Kidney epithelial cell (primary cell): ENCODE results near the gene MCTP1. TPM values are rescaled to one million over a fixed set of nuclear protein-coding genes. Genes with fewer than 3 reads are reported as not detected.
A peak's percentile ranks its signal among the peaks of the same experiment; 100 is the strongest.

ENCODE experiments used
- DNase-seq: peaks from one replicate; pipeline ENCODE4 v3.0.0-alpha.2; 2010; ENCODE audit warnings: low read depth
- H3K27me3 ChIP-seq: 2 replicates; pipeline ENCODE4 v1.6.0; 2011; ENCODE audit warnings: low read length; ENCODE audit not compliant: control insufficient read depth, insufficient read depth
- H3K36me3 ChIP-seq: 2 replicates; pipeline ENCODE4 v1.5.1; 2011; ENCODE audit warnings: low read length; ENCODE audit not compliant: control insufficient read depth, insufficient read depth
- H3K4me3 ChIP-seq: 2 replicates; pipeline ENCODE4 v1.5.1; 2011; ENCODE audit warnings: low read depth, mild to moderate bottlenecking, control low read depth, low read length
- CTCF ChIP-seq: IDR thresholded peaks from 2 replicates; pipeline ENCODE4 v1.5.1; 2011; ENCODE audit warnings: mild to moderate bottlenecking, moderate library complexity, low read length, control low read depth, inconsistent platforms; ENCODE audit not compliant: insufficient read depth, poor library complexity, severe bottlenecking
- total RNA-seq: library from RNA; depleted of rRNA; stranded (reverse); fragments of >200 nt; gene quantifications from 2 replicates; pipeline ENCODE4 v1.2.3, GENCODE V29; 2015

The MCTP1 gene
- total RNA-seq, 1 donor from 2014 or later = 12.9 TPM

- no peak for DNase-seq
- peaks cover 2% of the 10 kb centered on the region for H3K27me3 ChIP-seq
- H3K36me3 ChIP-seq = no peaks in the 10 kb centered on the region
- TF ChIP-seq CTCF = no peak
- no peak overlapping the region for H3K4me3 ChIP-seq
Measured at GRCh38 chr5:95262933-95263660, 21.8 kb downstream of the MCTP1 start.

GRCh38 chr5:95261437-95262175 lies 23.3 kb downstream of the MCTP1 start:
- no peak for DNase-seq
- H3K27me3 ChIP-seq = peaks cover 2% of the 10 kb centered on the region
- TF ChIP-seq CTCF = peak; percentile 57
- H3K4me3 ChIP-seq = no peak overlapping the region
- H3K36me3 ChIP-seq = no peaks in the 10 kb centered on the region

- TF ChIP-seq CTCF = no peak
- Histone ChIP-seq H3K4me3 (no peak overlapping the region), H3K27me3 (no peaks in the 10 kb centered on the region), H3K36me3 (no peaks in the 10 kb centered on the region)
- DNase-seq = no peak
Measured at GRCh38 chr5:95256991-95257390, 27.9 kb downstream of the MCTP1 start.

- Histone ChIP-seq H3K27me3 (no peaks in the 10 kb centered on the region), H3K36me3 (no peaks in the 10 kb centered on the region), H3K4me3 (no peak overlapping the region)
- no peak for TF ChIP-seq CTCF
- no peak for DNase-seq
Measured at GRCh38 chr5:95256446-95256845, 28.4 kb downstream of the MCTP1 start.

GRCh38 chr5:95252801-95253200 lies 32.1 kb downstream of the MCTP1 start:
- TF ChIP-seq CTCF = no peak

More at GRCh38 chr5:95252801-95253200, 32.1 kb downstream of the MCTP1 start:
- Histone ChIP-seq H3K36me3 (no peaks in the 10 kb centered on the region), H3K27me3 (no peaks in the 10 kb centered on the region), H3K4me3 (no peak overlapping the region)
- no peak for DNase-seq
